Activated CD4-positive, alpha-beta T cell treated with anti-CD3 and anti-CD28 coated beads, Interleukin-2, amount 50 U/mL, for 24 hours (primary cell): Measurements from ENCODE around the gene MLLT10.

Experiments
- DNase-seq, 2 donors: peaks; one replicate each; pipeline ENCODE4 v3.0.0-alpha.2; 2020; ENCODE audit warnings: low read depth in 1 of 2, low spot score in 1 of 2

The MLLT10 gene

DNA sequence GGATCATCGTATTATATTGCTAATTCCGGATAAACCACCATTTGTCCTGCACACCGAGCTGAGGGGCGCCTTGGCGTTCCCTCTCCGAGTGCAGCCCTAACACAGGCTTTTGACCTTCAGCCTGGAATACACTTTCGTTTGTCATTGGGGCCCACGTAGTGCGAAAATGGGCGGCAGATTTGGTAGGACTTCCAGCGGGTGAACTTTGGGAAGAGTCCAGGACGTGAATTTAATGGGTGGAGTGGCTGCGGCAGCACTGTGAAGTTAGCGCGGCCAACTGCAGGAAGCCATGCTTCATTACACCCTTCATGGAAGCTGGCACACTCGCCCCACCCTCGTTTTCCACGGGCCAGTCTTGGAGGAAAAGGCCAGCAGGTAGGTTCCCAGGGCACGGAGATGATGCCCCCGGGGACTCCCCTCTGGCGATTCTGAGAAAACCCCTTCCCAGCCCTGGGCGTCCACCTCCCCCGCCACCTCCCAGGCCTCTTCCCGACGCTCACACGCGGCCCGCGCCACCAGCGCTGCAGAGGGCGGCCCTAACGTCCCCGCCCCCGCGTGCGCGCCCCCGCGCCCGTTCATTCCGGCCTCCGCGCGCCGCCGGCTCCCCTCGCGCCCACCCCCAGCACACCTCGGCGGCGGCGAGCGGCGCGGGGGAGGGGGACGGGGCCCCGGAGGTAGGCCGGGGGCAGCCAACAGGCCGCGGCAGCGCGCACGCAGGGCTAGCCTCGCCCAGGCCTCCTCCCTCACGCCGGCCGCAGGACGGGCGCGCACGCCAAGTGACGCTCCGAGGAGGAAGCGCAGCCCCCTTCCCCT is at the start of gene MLLT10:
MLLT10 (plus strand) TSS at position 766 of the 813 bp plus-strand sequence. CDS start 413 bp downstream, outside the sequence.
- peak; percentile 75 to 83 for DNase-seq

DNA sequence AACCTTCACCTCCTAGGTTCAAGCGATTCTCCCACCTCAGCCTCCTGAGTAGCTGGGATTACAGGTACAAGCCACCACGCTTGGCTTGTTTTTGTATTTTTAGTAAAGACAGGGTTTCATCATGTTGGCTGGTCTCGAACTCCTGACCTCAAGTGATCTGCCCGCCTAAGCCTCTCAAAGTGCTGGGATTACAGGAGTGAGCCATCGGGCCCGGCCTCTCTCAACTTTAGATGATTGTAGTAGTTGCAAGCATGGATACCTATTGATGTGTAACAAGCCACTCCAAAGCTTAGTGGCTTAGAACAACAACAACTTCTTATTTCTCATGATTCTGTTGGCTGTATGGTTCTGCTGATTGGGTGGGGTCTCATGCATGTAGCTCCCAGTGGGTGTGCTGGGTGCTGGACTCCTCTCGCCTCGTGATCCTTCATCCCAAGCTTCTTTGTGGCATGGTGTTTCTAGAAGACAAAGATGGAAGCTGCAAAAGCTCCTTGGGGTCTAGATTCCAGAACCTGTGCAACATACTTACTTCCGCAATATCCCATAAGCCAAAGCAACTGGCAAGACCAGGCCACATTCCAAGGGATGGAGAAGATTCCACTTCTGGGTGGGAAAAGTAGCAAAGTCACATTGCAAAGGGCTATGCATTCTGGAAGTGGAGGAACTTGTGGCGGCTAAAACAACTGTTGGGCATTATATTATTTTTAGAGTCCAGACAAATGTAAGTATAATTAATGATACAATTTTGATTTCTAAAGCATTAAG is 46.4 kb upstream of the MLLT10 start:
- DNase-seq: no peak

DNA sequence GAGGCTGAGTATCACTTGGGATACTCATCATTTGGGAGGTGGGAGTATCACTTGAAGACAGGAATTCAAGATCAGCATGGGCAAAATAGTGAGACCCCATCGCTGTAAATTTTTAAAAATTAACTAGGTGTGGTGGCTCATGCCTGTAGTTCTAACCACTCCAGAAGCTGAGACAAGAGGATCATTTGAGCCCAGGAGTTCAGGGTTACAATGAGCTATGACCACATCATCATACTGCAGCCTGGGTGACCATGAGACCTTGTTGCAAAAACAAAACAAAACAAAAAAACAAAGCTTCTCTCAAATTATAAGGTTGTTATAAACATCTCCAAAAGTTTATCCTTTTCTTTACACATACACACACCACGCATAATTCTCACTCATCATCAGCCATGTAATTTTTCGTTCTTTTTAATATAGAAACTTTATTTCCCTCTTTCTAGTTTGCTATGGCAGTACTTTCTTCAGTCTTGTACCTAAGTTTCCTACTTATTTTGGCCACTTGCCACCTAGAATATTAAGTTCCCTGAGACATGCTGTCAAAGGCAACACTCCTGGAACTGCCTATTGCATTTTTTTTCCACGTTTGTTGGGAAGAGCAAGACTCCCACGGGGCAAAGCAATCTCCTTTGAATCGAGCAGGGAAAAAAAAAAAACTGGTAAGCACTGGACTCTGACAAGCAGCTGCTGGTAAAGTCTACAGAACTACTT is 45.6 kb upstream of the MLLT10 start:
- no peak for DNase-seq

DNA sequence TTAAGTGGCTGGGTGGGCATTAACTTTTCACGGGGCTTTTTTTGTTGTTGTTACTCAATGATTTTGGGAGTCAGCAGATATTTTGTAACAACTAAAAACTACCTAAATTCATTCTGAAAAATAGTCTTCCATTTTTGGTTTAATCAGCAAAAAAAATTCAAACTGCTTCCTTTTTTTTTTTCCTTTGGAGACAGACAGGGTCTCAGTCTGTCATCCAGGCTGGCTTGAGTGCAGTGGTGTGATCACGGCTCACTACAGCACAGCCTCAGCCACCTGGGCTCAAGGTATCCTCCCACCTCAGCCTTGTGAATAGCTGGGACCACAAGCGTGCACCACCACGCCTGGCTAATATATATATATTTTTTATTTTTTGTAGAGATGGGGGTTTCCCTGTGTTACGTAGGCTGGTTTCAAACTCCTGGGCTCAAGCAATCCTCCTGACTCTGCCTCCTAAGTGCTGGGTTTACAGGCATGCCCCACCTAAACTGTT is 45.0 kb upstream of the MLLT10 start:
- DNase-seq: no peak

DNA sequence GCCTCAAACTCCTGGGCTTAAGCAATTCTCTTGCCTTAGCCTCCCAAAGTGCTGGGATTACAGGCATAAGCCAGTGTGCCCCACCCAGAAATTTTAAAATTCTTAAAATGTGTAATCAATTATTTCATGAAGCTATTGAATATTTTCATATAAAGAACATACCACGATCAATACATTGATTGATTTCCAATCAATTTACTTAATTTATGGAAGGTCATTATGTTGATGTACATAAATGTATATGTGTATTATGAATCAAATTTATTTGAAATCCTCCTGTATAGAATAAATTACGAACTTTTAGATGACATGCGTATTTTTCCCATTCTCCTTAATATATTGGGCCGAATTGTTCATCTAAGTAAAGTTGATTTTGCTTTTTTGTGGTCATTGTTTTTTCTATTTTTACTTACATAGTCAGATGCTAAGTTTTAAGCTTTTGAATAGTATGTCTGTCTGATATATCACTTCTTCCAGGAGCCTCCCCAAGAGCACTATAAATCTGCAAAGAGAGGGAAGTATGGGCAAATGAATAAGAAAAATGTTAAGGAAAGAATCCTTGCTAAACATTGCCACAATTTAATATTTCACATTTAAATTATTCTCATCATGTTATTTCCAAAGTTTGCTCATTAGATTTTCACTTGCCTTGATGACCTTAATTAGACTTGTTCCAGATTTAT is 43.9 kb upstream of the MLLT10 start:
- DNase-seq: no peak

DNA sequence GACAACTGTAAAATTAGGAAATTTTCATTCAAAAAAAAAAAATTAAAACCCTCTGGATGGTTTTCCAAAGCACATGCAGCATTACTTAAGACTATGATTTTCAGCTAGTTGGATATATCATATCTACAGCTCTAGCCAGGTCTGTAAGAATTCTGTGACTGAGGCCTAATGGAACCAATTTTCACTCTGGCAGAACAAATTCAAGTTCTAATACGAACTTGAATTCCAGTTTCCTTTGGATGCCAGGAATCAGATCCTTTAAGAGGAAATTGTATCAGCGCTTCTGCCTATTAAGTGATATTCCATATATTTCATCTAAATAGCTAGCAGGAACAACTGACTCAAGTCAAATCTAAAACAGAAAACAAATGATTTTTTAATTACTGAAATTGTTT is 43.3 kb upstream of the MLLT10 start:
- no peak for DNase-seq

DNA sequence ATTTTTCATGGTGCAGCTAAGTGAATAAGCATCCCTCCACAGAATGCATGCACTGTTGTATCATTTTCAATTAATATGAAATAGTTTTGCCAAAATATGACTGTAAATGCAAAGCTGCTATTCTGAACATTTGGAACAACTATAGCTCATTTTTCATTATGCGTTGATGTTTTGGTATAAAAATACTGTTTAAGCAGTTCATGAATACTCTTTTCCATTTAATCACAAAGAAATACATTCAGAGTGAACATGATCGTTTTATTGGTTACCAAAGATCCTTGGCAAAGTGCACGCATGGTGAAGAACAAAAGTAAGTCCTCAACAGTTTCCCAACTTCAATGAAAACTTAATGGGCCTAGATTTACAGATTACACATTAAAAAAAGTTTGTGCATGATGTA is 41.6 kb upstream of the MLLT10 start:
- no peak for DNase-seq

DNA sequence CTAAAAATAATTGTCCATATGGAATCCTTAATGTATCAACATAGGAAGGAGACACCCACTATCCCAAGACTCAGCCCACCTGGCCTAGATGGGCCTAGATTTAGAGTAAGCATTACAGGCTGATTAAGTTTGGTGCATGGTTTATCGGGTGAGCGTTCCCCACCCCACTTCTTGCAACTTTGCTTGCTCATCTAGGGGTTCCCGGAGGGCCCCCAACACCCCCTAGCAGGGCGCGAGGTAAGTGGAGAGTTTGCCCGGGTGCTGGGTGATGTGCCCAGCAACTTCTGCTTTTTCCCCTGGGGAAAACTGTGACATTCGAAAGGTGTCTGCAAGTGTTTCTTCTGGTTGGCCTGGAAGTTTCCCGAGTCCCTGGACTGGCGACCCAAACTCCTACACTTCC is 40.2 kb upstream of the MLLT10 start:
- DNase-seq: no peak

DNA sequence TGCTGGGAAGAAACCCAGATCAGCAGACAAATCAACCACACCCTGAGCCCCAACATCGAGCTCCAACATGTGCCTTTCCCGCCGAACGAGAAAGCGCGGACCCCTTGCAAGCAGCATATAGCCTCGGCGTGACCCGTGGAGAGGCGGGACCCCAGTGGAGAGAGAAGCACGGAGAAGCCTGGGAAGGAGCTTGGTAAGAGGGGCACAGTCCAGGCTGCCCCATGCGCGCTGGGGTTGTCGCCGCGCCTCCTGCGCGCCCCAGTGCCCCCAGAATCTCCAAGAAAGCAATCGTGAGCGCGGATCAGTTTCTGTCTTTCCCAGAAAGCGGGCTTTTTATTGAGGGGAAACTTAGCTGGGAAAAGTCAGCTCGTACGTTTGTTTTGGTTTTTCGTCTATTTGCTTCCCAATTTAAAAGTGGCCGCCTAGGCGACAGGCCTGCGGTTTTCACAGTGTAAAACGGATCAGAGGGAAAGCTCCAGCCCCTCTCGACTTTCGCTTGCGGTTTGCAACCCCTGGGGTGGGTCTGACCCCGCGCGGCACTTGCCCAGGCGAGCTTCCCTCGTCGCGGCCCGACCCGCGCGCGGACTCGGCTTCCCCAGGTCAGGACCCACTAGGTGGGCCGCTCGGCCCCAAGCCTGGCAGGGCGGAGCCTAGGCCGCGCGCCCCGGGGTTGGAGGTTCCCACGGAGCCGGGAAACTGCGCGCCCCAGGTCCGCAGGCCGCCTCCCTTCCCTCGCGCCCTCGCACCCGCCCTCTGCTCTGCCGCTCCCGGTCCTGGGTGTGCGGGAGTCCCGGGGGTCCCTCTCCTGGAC is 39.6 kb upstream of the MLLT10 start:
- no peak for DNase-seq

DNA sequence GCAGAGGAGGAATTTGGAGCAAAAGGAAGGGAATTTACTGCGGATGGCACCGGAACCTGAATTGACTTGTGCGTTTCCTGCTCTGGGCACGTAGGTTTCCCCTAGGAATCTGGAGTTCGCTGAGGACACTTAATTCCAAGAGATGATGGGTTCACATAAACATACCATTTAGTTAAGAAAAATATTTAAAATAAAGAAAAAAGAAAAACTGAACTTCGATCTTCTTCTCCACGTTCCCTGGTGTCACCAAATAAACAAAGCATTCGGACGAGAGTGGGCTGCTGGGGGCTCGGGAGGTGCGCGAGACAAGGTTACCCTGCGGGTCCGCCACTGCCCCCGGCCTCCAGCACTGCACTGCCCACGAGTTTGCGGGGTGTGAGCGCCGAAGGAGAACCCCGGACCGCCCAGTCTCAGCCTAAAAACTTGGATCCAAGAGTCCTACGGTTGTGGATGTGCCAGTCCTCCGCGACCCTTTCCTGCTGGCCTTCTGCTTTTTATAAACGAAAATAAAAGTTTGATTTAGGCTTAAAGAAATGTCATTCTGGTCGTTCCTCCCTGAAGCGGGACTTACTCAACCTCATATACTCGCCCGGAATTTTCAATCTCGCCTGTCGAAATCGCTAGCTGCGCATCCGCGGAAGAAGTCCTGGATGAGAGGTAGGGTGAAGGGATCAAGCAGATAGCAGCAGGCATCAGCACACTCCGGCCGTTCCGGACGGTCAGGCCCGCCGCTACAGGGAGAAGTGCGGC is 38.9 kb upstream of the MLLT10 start:
- DNase-seq: no peak

DNA sequence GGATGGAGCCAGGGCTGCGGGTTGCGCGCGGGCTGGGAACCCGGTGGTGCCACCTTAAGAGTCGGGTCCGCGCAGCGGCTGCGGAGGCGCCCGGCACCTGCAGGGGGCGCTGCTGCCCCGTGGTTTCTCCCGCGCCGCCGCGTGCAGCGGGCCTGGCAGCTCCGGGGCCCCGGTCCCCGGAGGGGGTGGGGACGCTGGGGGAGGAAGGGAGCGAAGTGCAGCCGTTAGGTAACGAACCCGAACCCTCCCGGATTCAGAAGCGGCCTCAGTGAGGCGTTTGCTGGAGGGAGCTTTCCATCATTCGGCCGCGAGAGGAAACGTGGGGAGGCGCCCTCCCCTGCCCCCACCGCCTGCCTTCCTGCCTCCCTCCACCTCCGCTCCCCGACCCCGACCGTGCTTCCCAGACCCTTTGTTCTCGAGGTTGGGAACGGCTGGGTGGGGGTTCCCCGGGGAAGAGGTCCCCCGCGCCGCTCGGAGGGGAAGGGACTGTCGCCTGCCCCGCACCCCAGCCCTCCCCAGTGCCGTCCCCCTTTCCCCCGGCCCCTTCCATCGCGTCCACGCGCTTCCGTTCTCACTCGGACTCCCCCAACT is 38.2 kb upstream of the MLLT10 start:
- peak; percentile 73 to 92 for DNase-seq

DNA sequence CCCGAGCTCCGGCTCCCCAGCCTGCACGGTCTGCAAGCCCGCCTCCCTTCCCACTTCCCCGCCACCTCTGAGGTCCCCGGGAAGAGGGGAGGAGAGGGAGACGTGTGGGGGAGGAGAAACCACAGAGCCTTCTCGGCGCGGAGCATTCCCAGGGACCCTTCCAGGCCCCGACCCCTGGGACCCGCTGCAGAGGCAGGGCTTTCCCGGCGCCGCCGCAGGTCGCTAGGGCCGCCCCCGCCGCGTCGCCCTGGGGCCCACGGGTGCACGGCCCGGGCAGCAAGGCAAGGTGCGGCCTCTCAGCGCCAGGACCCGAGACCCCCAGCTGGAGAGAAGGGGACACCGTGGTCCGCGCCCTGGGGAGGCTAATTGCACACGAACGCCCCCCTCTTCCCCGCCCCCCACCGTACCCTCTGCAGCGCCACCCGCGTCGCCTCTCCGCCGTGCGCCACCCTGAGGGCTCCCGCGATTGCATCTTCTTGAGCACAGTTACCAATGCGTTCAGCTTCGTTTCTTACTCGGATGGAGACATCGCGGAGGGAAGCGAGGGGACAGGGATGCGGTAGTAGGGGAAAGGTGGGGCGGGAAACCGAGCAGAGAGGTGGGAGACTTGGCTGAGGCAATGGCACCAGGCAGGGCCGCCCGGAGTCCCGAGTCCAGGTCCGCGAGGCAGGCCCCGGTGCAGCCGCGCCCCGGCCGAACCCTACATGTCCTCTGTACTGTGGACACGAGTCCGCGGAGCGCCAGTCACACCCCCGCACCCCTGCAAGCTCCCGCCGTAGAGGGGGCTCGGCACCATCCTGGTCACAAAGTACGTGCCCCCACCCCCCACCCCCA is 37.5 kb upstream of the MLLT10 start:
- DNase-seq: no peak

DNA sequence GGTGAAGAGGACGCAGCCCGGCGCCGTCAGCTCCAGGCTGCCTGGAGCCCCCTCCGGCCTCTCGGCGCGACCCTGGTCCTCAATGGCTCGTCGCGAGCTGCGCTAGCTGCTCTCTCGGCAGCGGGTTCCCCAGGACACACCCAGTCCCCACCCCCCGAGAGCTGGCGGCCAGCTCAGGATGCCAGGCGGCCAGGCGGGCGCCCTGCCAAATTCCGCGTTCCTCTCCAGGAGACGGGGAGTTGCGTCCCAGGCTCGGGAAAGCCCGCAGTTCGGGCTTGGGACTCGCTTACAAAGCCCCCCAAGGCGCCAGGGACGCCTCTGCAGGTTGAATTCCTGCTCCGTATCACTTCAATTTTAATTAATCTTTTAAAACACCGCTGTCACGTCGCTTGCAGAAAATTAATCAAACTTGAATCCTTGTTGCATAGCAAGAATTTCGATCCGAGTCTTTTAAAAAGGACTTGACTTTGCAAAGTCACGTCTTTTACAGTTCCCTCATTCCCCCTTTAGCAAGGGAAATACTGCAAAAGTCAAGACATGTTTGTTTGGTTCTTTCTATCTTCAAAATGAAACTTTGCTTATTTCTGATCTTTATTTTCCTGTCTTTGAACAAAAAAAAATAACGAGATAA is 36.7 kb upstream of the MLLT10 start:
- no peak for DNase-seq

DNA sequence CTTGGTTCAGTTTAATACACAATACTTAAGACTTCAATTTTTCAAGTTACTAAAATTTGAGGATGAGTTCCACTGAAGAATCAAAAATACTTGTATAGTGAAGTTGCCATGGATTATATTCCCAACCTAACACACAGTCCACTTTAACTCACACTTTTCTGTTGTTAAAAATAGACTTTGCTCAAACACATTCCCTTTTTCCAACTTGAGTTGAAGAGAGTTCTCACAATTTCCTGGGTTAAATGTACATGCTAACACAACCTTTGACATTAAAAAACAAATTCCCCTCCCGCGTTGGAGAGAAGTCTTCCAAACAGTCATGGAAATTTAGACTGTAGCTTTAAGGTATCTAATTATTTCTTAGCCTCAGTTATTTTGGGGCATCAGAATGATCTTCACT is 35.7 kb upstream of the MLLT10 start:
- DNase-seq: no peak

DNA sequence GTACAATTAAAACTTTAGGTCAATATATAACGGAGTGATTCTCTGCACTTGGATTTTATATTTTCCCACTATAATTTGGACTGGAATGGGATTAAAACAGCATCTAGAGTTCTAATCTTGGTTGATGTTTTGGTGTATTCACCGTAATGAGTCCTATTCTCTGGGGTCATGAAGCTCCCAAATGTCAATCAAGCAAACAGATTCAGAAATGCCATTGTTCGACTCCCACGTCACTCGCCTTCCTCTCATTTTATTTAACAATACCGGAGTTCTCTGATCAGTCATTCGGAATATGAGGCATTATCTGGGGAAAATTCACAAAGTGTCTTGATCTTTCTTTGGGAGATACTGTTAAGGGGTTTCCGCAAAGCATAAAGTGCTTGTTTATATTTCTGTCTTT is 35.0 kb upstream of the MLLT10 start:
- DNase-seq: no peak

DNA sequence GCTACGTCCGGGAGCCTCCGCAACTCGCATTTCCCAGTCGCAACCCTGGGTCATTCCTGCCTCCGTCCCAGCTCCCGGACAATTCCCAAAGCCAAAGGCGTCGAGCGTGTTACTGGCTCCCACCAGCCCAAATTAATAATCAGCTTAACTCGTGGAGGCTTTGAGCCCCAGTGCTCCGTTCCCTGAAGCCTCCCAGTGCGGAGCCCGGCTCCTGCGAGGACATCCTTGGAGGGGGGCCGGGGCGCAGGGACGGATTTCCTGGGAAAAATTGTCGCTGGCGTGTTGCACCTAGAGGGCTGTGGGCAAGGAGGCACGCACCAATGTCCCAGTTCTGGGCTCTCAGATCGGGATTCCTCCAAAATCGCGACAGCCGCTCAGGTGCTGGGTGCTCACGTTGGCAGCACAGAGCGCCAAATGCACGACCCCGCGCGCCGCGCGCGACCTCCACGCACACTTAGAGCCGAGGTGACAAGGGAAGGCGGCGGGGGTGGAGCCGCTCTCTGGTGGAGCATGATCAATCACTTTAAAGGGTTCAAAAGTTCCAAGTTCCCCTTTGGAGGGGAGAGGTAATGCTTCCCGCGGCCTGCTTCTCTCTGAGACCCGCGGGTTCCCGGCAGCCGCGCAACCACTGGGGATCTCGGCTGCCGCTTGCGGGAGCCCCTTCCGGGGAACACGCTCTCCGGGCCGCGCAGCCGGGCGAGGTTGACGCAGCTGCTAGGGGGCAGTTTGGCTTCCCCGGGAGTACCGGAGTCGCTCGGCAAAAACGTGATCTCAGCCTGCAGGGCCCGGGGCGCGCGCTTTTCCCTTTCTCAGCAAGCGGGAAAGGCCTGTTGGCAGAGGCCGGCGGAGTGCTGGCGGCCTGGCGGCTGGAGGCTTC is 34.1 kb upstream of the MLLT10 start:
- no peak for DNase-seq

DNA sequence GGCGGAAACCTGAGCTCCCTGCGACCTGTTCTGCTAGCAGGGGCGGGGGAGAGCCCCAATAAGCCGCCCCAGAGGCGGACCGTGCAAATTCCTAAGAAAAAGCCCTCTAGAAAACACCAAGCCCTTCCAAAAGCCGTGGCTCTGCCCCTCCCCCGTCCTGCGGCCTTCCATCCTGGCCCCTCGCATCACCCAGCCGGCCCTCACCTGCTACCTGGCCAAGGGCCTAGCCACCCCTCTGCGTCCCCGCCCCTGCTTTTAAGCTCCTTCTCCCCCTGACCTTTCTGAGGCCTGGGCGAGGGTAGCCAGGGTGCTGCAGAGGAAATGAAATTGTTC is 33.5 kb upstream of the MLLT10 start:
- DNase-seq: no peak
